NCI-H1436 (cell line): ENCODE results near the gene SF3A2.

Experiments
- DNase-seq: peaks from one replicate; lab custom pipeline; 2025; lab: John Stamatoyannopoulos, UW

SF3A2 gene

DNA sequence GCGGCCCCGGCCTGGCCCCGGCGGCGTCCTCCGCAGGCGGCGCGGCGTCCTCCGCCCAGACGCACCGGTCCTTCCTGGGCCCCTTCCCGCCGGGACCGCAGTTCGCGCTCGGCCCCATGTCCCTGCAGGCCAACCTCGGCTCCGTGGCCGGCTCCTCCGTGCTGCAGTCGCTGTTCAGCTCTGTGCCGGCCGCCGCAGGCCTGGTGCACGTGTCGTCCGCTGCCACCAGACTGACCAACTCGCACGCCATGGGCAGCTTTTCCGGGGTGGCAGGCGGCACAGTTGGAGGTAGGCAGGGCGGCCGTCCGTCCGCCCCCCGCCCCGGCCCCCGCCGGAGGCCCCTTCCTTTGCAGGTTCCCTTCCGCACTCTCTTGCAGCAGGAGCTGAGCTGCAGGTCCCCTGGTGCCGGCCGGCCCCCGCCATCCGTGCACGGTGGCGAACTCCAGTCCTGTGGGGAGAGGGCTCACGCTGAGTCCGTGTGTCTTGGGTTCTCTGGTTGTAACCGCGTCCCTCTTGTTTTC is 9.7 kb upstream of the SF3A2 start:
- DNase-seq, result no peak

DNA sequence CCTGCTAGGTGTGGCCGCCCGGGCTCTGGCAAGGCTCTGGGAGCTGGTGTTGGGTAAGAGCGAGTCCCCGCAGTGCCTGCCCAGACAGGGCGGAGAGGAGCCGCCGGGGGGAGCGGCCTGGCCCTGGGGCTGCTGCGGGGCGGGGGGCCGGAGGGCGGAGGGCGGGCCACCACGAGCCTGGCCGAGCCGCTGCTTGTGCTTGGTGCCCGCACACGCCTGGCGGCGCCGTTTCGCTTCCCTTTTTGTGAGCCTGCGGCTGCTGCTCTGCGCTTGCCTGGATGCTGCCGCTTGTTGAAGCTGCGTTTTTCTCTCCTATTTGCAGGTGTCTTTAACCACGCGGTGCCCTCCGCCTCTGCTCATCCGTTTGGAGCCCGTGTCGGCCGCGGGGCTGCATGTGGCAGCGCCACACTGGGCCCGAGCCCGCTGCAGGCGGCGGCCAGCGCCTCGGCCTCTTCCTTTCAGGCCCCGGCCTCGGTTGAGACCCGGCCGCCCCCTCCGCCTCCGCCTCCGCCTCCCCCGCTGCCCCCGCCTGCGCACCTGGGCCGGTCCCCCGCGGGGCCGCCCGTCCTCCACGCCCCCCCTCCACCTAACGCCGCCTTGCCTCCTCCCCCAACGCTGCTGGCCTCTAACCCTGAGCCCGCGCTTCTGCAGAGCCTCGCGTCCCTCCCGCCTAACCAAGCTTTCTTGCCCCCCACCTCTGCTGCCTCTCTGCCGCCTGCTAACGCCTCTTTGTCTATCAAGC is 9.0 kb upstream of the SF3A2 start:
- no peak for DNase-seq

DNA sequence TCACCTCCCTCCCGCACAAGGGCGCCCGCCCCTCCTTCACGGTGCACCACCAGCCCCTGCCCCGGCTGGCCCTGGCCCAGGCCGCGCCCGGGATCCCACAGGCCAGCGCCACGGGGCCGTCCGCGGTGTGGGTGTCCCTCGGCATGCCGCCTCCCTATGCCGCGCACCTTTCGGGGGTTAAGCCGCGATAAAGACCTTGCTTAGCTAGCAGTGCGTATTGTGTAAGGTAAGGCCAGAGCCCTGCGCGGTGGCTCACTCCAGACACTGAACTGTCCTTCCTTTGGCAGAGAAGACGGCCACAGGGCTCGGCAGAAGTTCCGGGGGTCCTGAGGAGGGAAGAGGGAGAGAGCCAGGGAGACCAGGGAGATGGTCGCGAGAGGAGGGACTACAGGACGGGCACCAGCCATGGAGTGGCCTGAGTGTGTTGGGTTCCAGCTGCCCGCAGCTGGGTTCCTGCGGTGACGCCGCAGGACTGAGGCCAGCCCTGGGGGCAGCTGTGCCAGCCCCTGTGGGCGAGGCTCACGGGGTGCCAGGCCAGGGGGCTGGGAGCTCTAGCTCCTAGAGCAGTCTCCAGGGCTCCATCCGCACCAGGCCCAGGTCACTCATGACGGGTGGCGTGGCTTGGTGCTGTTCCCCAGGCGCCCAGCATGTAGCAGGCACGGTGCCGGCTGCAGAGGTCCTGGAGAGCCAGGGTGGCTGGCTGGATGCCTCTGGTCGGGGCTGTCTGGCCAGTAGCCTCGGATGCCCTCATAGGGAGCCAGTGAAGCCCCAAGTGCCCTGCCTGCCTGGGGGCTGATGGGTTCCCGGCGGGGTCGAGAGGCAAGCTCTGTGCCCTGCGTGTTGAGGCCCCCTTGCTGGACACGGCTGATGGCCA is 8.2 kb upstream of the SF3A2 start:
- DNase-seq, result no peak

DNA sequence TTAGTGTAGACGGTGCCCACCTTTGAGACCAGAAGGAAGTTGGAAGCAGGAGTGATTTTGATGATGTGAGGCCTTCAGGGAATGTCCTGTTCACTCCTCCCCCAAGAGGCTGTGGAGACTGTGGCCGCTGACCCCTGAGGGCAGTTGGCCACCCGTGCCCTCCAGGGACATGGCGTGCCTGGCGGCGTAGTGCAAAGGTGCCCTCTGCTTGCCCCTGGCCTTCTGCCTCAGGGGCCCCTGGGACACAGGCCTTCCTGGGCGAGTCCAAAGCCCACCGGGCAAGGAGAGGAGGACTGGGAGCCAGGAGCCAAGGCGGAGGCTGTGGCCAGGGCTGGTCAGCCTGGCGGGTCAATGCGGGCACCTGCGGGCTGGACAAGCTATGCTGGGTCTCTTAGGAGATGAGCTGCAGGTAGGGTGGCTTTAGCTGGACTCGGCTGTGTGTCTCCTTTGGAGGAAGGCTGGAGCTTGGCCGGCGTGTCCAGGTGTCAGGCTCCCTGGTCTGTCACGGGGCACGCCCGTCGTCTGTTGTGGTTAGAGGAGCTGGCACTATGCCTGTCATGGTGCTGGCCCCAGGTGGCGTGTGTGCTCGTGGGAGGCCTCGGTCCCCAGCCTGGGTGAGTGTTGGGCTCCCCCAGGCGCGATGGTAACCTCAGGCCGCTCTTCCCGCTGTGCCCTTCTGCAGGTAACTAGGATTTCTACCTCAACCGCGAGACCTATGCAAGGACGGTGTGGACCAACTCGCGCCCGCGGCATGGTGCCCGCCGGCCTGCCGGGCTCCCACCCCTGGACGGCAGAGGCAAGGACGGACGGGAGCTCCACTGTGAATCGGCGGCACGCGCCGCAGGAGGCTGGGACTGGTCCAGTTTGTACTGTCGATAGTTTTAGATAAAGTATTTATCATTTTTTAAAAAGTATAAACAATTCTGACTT is 7.3 kb upstream of the SF3A2 start:
- no peak for DNase-seq

DNA sequence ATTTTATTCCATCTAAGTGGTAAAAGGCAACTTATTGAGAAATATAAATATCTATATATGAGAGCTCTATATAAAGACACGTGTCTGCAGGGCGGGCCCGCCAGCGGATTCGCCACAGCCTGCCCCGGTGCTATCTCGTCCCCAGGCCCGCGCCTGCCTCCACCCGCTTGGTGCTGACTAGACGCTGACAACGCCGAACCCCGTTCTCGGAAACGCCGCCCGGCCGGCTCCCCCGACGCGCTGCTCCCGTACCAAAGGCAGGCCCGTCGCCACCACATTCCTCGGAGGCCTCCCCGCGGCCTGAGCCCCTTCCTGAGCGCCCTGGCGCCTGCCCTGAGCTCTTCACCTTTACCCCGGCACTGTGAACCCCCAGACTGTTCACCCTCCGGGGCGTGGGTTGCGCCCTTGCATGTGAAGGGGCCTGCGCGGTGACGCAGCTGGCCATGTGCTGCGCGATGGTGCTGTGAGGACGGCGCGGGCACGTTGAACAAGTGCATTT is 6.5 kb upstream of the SF3A2 start:
- DNase-seq, result no peak

DNA sequence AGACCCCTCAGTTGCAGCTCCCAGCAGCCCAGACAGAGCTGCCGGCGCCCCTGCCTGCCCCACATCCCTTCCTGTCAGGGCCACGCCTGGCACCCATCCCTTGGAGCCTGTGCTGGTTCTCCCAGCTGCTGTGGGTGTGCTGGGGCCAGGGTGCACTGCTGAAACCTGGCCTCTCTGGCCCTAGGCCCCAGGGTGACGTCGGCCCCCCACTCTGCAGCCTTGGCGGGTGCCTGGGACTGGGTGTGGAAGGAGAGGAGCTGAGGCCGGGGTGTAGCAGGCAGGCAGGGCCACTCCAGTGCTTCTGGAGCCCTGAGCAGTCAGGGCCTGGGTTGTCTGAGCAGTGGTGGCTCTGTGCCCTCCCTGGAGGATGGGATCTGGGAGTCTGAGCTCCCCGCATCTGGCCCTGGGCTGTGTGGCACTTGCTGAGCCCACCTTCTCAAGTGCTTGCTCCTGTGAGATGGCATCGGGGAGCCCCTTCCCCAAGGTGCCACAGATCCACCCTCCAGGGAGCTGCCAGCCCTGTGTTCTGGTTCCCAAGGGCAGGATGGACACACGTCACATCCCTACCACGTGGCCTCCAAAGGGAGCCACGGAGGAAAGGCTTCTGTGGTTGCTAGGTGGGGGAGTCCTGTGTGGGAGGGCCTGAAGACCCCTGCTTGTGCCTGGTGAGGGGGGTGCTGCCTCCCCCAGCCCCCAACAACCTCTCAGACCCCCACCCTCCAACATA is 5.7 kb upstream of the SF3A2 start:
- no peak for DNase-seq

DNA sequence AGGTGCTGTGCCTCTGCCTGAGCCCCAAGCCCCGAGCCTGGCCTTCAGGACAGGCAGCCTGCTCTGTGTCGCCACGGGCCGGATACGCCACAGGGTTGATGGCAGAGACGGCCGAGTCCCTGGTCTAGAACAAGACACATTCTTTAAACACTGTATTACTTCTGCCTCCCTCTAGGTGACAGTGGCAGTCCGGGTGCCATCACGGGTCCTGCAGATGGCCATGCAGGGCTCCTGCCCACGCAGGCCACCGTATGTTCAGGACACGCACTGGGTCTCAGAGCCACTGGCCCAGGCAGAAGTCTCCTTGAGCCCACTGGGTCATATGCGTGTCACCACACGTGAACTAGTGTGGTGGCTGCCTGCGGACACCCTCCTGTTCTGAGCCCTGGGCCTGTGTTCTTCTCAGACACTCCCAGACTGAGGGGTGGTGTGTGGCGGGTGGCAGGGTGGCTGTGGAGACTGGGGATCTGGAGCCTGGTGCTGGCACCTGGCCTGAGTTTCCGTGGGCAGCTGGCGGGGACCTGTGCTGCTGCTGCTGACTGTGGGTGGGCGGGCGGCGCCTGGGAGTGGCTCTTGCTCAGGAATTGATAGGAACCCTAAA is 4.9 kb upstream of the SF3A2 start:
- no peak for DNase-seq

DNA sequence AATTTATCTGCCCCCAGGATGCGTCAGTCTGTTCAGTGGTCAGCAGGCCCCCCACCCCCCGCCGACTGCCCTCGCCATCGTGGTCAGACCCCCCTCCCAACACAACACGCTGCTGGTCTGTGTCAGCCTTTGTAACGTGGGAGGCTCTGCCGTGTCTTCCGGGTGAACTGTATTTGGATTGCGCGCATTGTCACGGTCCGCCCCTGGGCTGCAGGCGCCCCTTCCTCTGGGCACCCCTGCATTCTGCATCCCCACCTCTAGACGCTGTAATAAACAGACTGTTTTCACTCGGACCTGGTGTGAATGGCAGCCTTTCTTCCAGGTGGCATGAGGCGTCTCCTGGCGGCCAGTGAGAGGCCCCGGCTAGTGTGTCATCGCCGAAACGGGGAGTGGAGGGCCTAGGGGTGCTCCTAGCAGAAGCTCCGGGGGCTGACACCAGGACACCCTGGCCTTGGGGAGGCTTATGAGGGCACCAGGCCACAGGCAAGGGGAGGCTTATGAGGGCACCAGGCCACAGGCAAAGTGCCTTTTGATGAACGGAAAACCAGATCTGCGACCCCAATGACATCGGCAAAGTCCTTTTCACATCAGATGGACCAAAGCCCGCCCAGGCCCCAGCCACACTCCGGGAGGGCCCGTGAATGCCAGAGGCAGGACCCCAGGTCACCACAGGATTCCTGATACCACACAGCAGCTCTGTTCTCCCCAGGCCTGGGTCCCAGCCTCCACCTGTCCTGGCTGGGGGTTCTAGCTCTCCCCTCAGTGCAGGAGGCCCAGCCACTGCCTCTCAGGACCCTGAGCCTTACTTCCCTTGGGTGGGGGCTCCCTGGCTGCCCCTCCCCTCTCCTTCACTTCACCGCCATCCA is 4.1 kb upstream of the SF3A2 start:
- DNase-seq, result no peak

DNA sequence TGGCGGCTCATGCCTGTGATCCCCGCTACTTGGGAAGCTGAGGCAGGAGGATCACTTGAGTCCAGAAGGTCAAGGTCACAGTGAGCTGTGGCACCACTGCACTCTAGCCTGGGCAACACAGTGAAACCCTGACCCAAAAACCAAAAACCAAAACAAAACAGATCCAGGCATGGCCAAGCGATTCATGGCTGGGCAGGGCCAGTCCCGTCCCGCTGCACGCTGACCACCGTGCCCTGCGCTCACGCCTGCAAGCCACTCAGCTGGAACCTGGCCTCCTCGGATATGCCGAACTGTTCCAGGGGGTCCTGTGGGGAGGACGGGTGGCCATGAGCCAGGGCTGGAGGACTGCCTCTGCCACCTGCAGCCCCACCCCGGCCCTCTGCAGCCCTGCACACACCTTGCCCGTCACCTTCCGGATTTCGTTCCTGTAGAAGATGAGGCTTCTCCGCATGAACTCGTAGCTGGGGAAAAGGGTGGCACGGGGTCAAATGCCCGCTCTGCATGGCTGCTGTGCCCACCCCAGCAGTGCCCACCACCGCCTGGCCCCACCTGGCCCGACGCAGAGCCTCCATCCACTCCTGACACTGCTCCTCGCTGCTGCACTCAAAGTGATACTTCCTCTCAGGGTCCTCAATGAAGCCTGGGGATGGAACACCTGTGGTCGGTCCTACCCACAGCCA is 2.9 kb upstream of the SF3A2 start:
- DNase-seq, result no peak

DNA sequence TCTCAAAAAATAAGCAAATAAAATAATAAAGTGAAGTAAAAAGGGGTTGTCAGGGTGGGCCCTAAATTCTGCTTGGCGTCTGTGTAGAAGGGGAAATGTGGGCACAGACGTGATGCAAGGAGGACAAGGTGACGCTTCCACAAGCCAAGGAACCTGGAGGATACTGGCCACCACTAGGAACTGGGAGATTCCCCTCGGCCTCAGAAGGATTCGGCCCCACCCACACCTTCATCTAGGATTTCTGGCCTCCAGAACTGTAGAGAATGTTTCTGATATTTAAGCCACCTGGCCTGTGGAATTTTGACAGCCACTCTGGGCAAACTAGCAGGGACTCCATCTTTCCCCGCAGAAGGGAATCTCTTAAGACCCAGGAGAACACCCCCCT is 1.6 kb upstream of the SF3A2 start:
- DNase-seq, result no peak

DNA sequence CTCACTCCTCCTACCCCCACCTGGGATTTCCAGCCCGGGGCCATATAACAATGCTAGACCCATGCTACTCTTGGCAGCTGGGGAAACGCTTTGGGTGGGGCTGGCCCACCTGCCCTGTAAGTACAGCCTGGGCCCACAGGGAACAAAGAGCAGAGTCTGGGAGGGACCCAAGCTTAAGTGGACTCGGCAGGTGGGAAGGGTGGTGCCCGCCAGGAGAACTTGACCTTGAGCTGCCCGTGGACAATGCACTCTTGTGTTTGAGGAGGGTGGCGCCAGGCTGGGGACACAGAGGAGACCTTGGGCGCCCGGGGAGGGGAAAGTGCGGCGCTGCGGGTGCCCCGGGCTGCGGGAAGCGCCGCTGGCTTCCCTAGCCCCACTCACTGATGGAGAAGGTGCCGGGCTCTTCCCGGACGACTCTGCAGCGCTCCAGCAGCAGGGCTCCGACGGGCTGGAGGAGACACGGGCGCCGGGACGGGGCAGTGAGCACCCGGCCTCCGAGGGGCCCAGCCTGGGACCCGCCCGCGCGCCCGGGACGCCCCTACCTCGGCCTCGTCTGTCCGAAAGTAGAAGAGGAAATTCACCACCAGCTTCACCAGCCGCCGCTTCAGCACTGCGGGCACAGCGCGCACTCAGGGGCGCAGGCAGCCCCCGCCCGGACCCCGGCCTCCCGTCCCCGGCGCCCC is 1.1 kb upstream of the SF3A2 start:
- DNase-seq, result peak; percentile 73

DNA sequence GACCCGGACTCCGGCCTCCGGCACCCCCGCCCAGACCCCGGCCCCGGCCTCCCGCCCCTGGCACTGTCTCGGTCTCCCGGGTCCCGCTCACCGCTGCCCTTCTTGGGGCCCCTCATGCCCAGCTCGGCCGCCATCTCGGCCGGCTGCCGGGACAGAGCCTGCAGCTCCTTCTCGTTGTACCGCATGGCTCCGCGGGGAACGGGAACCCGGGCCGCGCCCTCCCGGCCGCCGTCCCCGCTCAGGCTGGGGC is 635 bp upstream of the SF3A2 start:
- DNase-seq, result no peak

DNA sequence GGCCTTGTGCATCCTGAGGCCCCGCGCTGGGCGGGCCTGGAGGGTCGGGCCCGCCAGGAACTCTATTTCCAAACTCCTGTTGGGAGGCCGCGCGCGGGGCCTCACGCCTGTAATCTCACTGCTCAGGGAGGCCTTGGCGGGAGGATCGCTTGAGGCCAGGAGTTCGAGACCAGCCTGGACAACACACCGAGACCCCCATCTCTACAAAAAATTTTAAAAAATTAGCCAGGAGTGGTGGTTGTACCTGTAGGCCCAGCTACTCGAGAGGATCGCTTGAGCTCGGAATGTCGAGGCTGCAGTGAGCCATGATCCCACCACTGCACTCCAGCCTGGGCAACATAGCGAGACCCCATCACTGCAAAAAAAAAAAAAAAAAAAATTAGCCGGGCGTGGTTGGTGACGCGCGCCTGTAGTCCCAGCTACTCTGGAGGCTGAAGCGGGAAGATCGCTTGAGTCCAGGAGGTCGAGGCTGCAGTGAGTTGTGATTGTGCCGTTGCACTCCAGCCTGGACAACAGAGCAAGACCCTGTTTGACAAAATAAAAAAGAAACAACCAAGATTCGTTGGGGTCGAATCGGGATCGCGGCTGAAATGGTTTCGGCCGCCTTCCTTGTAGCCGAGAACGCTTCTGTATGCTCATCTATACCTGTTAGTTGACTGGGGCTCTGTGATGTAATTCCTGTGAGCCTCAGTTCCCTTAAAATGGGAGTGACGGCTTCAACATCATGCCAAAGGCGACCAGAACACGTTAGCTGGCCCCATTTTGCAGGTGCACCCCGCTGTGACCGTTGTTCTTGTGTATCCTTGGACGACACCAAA is 636 bp downstream of the SF3A2 start:
- no peak for DNase-seq

DNA sequence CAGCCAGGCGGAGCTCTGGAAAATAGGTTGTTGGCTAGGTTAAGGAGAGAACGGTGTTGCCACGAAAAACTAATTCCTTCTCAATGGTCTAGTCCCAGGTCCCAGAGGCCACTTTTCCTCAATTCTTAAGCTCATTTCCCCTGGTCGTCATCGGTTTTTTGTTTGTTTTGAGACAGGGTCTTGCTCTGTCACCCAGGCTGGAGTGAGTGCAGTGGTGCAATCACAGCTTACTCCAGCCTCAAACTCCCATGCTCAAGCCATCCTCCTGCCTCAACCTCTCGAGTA is 1.2 kb downstream of the SF3A2 start:
- no peak for DNase-seq

DNA sequence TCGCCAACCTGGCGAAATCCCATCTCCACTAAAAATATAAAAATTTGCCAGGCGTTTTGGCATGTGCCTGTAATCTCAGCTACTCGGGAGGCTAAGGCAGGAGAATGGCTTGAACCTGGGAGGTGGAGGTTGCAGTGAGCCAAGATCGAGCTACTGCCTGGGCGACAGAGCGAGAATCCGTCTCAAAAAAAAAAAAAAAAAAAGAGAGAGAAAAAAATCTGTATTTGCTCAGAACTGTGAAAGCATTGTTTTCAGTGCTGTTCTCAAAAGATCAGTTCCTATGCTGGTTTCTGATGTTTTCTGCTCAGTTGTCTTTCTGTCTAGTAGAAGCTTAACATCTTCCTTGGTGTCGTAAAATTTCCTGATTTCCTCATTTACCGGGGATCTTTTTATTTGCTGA is 2.5 kb downstream of the SF3A2 start:
- no peak for DNase-seq

DNA sequence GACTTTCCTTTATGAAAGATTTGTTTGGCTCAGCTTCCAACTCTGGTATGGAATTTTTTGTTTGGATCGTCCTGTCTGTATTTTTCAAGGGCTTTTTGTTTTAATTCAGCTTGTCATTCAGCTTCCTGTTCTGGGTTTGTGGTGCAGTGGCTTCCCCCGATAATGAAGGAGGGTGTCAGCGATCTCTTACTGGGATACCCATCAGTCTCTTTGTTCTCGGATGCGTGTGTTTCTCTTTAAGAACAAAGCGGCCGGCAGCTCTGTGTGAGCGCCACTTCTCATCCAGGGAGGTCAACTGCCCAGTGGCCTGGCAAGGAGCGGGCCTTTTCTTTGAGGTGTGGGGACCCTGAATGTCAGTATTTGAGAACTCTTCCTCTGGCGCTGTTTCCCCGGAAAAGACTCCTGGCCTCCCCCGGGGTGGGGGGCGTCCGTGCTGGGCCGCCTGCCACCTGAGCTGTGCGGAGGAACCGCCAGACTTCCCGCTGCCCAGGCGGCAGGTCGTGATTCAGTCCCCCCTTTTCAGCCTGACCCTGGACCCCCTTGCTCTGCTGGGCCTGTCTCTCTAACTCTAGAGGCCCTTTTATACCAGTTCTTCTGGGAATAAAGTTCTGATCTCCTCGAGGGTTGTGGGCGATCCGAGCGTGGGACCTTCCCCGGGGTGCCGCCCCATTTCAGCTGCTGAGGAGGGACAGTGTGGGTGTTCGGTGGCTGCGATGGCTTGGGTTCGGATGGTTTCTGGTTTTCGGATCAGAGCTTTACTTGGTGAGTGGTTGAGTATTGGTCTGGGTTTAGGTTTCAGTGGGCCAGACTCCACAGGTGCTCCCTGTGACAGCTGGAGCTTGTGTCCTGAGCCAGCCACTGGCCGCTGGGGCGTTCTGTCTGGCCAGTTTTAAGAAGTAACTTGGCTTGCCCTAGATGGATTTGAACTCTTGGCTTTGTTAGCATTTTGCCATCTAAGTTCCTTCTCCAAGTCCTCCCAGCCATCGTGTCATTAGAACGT is 3.4 kb downstream of the SF3A2 start:
- DNase-seq, result no peak
